PC-3 (cell line): ENCODE results near the gene DYSF. TPM values are rescaled to one million over a fixed set of nuclear protein-coding genes. Genes with fewer than 3 reads are reported as not detected.

Experiments
- ATAC-seq: fragments of 200-7000 bp; cut with Tn5 transposase; 2 replicates; pipeline ENCODE4 v1.9.1; 2020; ENCODE audit warnings: mild to moderate bottlenecking, moderate library complexity
- BruUV-seq: library from RNA; stranded (reverse); fragments of 400-500 nt; replicated peaks from 2 replicates; lab custom pipeline; 2021; lab: Mats Ljungman, UMichigan
- CTCF ChIA-PET: fragments of 300-600 bp; sonication (Branson Sonifier 250); formaldehyde crosslinking; loops from one replicate; lab custom pipeline; 2022; ENCODE audit warnings: antibody characterized with exemption; lab: Charles Lee
- POLR2A ChIA-PET: fragments of 300-600 bp; sonication (Branson Sonifier 250); formaldehyde crosslinking; loops from one replicate; lab custom pipeline; 2022; ENCODE audit warnings: antibody characterized with exemption; ENCODE audit not compliant: unreplicated experiment; lab: Charles Lee
- DNase-seq: peaks from one replicate; pipeline ENCODE4 v3.0.0-alpha.2; 2015
- H2AFZ ChIP-seq: fragments of 300-600 bp; sonication (generic); 2 replicates; pipeline ENCODE4 v1.6.0; 2016; ENCODE audit warnings: antibody characterized with exemption, low read length
- H3F3A ChIP-seq: fragments of 300-600 bp; sonication (generic); one replicate; pipeline ENCODE4 v1.6.0; 2017; ENCODE audit warnings: antibody characterized with exemption, low read length, control low read depth, mild to moderate bottlenecking; ENCODE audit not compliant: unreplicated experiment
- H3K27ac ChIP-seq: fragments of 300-600 bp; sonication (generic); 2 replicates; pipeline ENCODE4 v1.5.1; 2016; ENCODE audit warnings: mild to moderate bottlenecking, low read length
- H3K27me3 ChIP-seq: fragments of 300-600 bp; sonication (generic); 2 replicates; pipeline ENCODE4 v1.6.1; 2016; ENCODE audit warnings: low read length, mixed read lengths
- H3K36me3 ChIP-seq: fragments of 300-600 bp; sonication (generic); 2 replicates; pipeline ENCODE4 v1.6.1; 2016; ENCODE audit warnings: low read depth, mixed run types, low read length, mixed read lengths
- H3K4me1 ChIP-seq: fragments of 300-600 bp; sonication (generic); 2 replicates; pipeline ENCODE4 v1.5.1; 2016; ENCODE audit warnings: low read length; ENCODE audit not compliant: insufficient read depth
- H3K4me2 ChIP-seq: fragments of 300-600 bp; sonication (generic); 2 replicates; pipeline ENCODE4 v1.6.0; 2016; ENCODE audit warnings: low read length
- H3K4me3 ChIP-seq: fragments of 300-600 bp; sonication (generic); 2 replicates; pipeline ENCODE4 v1.5.1; 2016; ENCODE audit warnings: mild to moderate bottlenecking, low read length, mixed read lengths
- H3K79me2 ChIP-seq: fragments of 300-600 bp; sonication (generic); 2 replicates; pipeline ENCODE4 v1.6.1; 2017; ENCODE audit warnings: low read length, mixed read lengths
- H3K9ac ChIP-seq: fragments of 300-600 bp; sonication (generic); 2 replicates; pipeline ENCODE4 v1.6.0; 2016; ENCODE audit warnings: mild to moderate bottlenecking, low read length
- H3K9me2 ChIP-seq: fragments of 300-600 bp; sonication (generic); replicated peaks from 2 replicates; pipeline ENCODE4 v1.6.1; 2016; ENCODE audit warnings: mixed run types, low read length, mixed read lengths
- H3K9me3 ChIP-seq: fragments of 300-600 bp; sonication (generic); 2 replicates; pipeline ENCODE4 v1.6.1; 2016; ENCODE audit warnings: low read length, mixed read lengths
- H4K20me1 ChIP-seq: fragments of 300-600 bp; sonication (generic); 2 replicates; pipeline ENCODE4 v1.6.1; 2016; ENCODE audit warnings: low read length, mixed read lengths
- EZH2 ChIP-seq: fragments of 300-600 bp; sonication (generic); IDR thresholded peaks from one replicate; pipeline ENCODE4 v1.6.1; 2017; ENCODE audit warnings: antibody characterized with exemption, mild to moderate bottlenecking, low read length; ENCODE audit not compliant: unreplicated experiment
- EZH2phosphoT487 ChIP-seq: fragments of 300-600 bp; sonication (generic); IDR thresholded peaks from 2 replicates; pipeline ENCODE4 v1.6.1; 2018; ENCODE audit warnings: mild to moderate bottlenecking, antibody characterized with exemption, low read length, borderline replicate concordance
- intact Hi-C: fragments of 100-400 bp; cut with micrococcal nuclease; formaldehyde crosslinking; loops from 2 replicates; pipeline ENCODE4 v1.9.0; 2023
- total RNA-seq: library from RNA; depleted of rRNA; stranded (reverse); fragments of >200 nt; gene quantifications from 2 replicates; pipeline ENCODE4 v1.2.3, GENCODE V29; 2014
- TF ChIP-seq, protein P1 (sequence below): fragments of 300-600 bp; sonication (generic); conservative IDR thresholded peaks from 2 replicates; pipeline ENCODE4 v1.5.1; 2017; ENCODE audit warnings: antibody characterized with exemption, low read depth, mild to moderate bottlenecking, low read length

Gene DYSF
- total RNA-seq, 1 experiment from 2014 or later = 13.0 TPM

DNA sequence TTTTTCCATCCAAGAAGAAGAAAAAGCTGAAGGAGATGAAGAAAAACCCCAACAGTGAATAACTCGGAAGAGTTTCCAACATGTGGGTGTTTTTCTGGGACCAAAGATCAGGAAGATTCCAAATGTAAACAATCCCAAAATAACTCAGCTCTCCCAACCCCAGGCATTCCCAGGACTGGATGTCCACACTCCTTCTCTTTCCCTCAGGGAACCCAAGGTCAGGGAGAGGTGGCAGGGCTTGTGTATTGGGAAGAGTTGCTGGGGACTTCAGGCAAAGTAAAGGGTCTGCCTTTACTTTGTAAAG, 268.0 kb downstream of the DYSF start:
- DNase-seq (no peak), ATAC-seq (no peak)
- H3K4me1 ChIP-seq = peaks cover 15% of the 10 kb centered on the region
- H3K27ac ChIP-seq = no peak overlapping the region
- no TSS peak for BruUV-seq
- ChIA-PET POLR2A (no interaction called here), CTCF (no interaction called here)
- H3K9me3 ChIP-seq = peaks cover 7% of the 10 kb centered on the region
- H3K27me3 ChIP-seq = no peaks in the 10 kb centered on the region
- intact Hi-C loops = no loop called here
- H2AFZ ChIP-seq = no peak overlapping the region
- H4K20me1 ChIP-seq = no peaks in the 10 kb centered on the region
- H3K36me3 ChIP-seq = no peaks in the 10 kb centered on the region
- no peak overlapping the region for H3K4me2 ChIP-seq
- no peak overlapping the region for H3K4me3 ChIP-seq
- H3K79me2 ChIP-seq = no peaks in the 10 kb centered on the region
- TF ChIP-seq, protein P1, sequence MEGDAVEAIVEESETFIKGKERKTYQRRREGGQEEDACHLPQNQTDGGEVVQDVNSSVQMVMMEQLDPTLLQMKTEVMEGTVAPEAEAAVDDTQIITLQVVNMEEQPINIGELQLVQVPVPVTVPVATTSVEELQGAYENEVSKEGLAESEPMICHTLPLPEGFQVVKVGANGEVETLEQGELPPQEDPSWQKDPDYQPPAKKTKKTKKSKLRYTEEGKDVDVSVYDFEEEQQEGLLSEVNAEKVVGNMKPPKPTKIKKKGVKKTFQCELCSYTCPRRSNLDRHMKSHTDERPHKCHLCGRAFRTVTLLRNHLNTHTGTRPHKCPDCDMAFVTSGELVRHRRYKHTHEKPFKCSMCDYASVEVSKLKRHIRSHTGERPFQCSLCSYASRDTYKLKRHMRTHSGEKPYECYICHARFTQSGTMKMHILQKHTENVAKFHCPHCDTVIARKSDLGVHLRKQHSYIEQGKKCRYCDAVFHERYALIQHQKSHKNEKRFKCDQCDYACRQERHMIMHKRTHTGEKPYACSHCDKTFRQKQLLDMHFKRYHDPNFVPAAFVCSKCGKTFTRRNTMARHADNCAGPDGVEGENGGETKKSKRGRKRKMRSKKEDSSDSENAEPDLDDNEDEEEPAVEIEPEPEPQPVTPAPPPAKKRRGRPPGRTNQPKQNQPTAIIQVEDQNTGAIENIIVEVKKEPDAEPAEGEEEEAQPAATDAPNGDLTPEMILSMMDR = no peak
- TF ChIP-seq EZH2 = no peak
- H3K9me2 ChIP-seq = no peaks in the 10 kb centered on the region
- no peaks in the 10 kb centered on the region for H3F3A ChIP-seq
- no peak overlapping the region for H3K9ac ChIP-seq

DNA sequence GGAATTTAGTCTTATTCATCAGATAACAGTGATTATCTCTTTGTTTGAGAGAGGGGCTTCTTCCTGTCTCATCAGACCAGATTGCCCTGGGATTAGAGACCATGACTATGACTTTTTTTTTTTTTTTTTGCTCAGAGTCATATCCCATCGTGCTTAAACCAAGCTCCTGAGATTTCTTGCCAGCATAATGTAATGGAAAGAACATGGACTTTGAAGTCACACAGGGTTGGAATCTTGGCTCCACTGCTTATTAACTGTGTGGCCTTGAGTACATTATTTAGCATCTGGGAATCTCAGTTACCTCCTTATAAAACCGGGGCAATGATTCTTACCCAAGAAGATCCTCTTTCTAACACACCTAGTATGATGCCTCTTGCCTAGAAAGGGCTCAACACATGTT, 268.3 kb downstream of the DYSF start:
- H3K9me2 ChIP-seq = no peaks in the 10 kb centered on the region
- BruUV-seq = no TSS peak

DNA sequence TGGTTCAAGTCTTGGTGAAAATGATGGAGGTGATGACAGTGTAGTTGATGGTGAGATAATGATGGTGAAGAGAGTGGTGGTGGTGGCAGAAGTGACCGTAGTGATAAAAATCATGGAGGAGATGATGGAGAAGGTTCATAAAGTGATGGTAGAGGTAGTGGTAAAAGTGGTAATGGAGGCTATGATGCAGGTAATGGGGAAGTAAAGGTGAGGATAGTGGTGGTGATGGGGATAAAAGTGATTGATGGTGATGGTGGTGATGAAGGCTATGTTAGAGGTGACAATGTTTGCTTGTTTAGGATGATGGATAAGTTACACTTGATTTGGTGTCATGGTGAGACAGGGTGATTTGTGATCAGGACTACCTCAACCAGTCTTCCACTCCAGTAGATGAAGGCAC, 268.9 kb downstream of the DYSF start:
- intact Hi-C loops = no loop called here
- no peak for TF ChIP-seq EZH2
- no peak for TF ChIP-seq EZH2phosphoT487
- TF ChIP-seq, protein P1 = no peak
- Histone ChIP-seq H4K20me1 (no peaks in the 10 kb centered on the region), H3K79me2 (no peaks in the 10 kb centered on the region), H3K4me1 (peaks cover 7% of the 10 kb centered on the region), H2AFZ (no peak overlapping the region), H3K27ac (no peak overlapping the region), H3K4me2 (no peak overlapping the region), H3K27me3 (no peaks in the 10 kb centered on the region), H3K36me3 (no peaks in the 10 kb centered on the region), H3K4me3 (no peak overlapping the region), H3K9me2 (no peaks in the 10 kb centered on the region), H3F3A (no peaks in the 10 kb centered on the region), H3K9ac (no peak overlapping the region), H3K9me3 (peaks cover 7% of the 10 kb centered on the region)
- ATAC-seq (no peak), DNase-seq (no peak)
- no TSS peak for BruUV-seq
- ChIA-PET POLR2A (no interaction called here), CTCF (no interaction called here)

More for the DNA sequence above, 268.3 kb downstream of the DYSF start:
- no peak for TF ChIP-seq EZH2
- TF ChIP-seq EZH2phosphoT487 = no peak
- TF ChIP-seq, protein P1 = no peak
- H2AFZ ChIP-seq = no peak overlapping the region
- no peaks in the 10 kb centered on the region for H3K79me2 ChIP-seq
- peaks cover 12% of the 10 kb centered on the region for H3K4me1 ChIP-seq
- H3K27me3 ChIP-seq = no peaks in the 10 kb centered on the region
- H3K4me2 ChIP-seq = no peak overlapping the region
- H3K9me3 ChIP-seq = peaks cover 7% of the 10 kb centered on the region
- H4K20me1 ChIP-seq = no peaks in the 10 kb centered on the region
- H3K27ac ChIP-seq = no peak overlapping the region
- ChIA-PET CTCF (no interaction called here), POLR2A (no interaction called here)
- intact Hi-C loops = no loop called here
- no peaks in the 10 kb centered on the region for H3F3A ChIP-seq
- no peak overlapping the region for H3K4me3 ChIP-seq
- H3K9ac ChIP-seq = no peak overlapping the region
- H3K36me3 ChIP-seq = no peaks in the 10 kb centered on the region
- ATAC-seq (no peak), DNase-seq (no peak)
